ENCODE data around the gene CCDC30. TPM values are rescaled to one million over a fixed set of nuclear protein-coding genes. Genes with fewer than 3 reads are reported as not detected.

CCDC30 gene
- polyA plus RNA-seq, 1 donor (not counting 4 experiments of a cell fraction or from before 2014, with no cell fraction given), result 0.35 TPM

DNA sequence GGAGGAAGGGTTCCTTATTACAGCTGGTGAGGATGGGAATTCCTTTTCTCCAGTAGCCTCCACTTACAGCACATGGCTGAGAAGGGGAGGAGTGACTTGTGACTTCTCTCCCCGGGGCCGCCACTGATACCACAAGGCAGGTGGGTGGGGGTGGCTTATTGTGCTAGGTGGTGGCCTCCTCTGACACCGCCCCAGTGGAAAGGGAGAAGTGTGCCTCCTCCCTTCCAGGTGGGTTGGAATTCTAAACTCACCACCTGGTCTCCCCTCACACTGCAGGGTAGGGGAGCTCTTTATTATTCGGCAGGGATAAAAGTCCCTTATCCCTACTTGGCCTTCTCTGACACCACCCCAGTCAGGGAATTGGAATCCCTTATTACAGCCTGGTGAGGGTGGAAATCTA is 89.5 kb downstream of the CCDC30 start:
- FAIRE-seq (no peak), DNase-seq (ENCODE audit: low read depth, low spot score) (no peak)
- no peaks in the 10 kb centered on the region for H3K36me3 ChIP-seq (ENCODE audit: control insufficient read depth in 2 of 2, extremely low read depth in 1 of 2, insufficient read depth in 2 of 2, low read length in 2 of 2)
- peaks cover 6% of the 10 kb centered on the region for H3K4me1 ChIP-seq (ENCODE audit: control insufficient read depth, extremely low read depth, insufficient read depth, low read length)
- H2AFZ ChIP-seq (ENCODE audit: control insufficient read depth, low read length), result no peak overlapping the region
- no peaks in the 10 kb centered on the region for H3K9me3 ChIP-seq (ENCODE audit: control insufficient read depth, low read depth, low read length)
- no peak overlapping the region for H3K9ac ChIP-seq (ENCODE audit: control insufficient read depth, extremely low read depth, insufficient read depth, low read length)
- H4K20me1 ChIP-seq (ENCODE audit: control insufficient read depth, extremely low read depth, insufficient read depth, low read length), result no peaks in the 10 kb centered on the region
- no peaks in the 10 kb centered on the region for H3K27me3 ChIP-seq (ENCODE audit: control insufficient read depth, extremely low read depth, insufficient read depth, low read length)
- no peak overlapping the region for H3K4me3 ChIP-seq (ENCODE audit: control insufficient read depth in 2 of 3, extremely low read depth in 1 of 3, insufficient read depth in 2 of 3, low read depth in 1 of 3, low read length in 3 of 3)
- no peak overlapping the region for H3K4me2 ChIP-seq (ENCODE audit: control insufficient read depth, extremely low read depth, insufficient read depth, low read depth, low read length)
- H3K27ac ChIP-seq (ENCODE audit: control insufficient read depth, insufficient read depth, low read length), result no peak overlapping the region
- TF ChIP-seq CTCF (optimal IDR thresholded peaks at IDR 0.05 in 1 of 3, IDR thresholded peaks at IDR 0.05 in 1 of 3, conservative IDR thresholded peaks at IDR 0.05 in 1 of 3; ENCODE audit: extremely low read depth in 1 of 3, insufficient read depth in 2 of 3, low read length in 3 of 3) (no peak), EZH2 (IDR thresholded peaks at IDR 0.05; ENCODE audit: low read length) (no peak)
- dilution Hi-C loops (cut with MboI; ENCODE audit: extremely low pct_ligation_motif_present, low sequenced_read_pairs), result no loop called here
- no peaks in the 10 kb centered on the region for H3K79me2 ChIP-seq (ENCODE audit: control insufficient read depth, insufficient read depth, low read length)
- H3K9me1 ChIP-seq (ENCODE audit: control insufficient read depth, extremely low read depth, insufficient read depth, low read length), result no peaks in the 10 kb centered on the region

GRCh38 chr1:42557230-42557851 is 94.3 kb downstream of the CCDC30 start:
- Histone ChIP-seq H3K27me3 (ENCODE audit: control insufficient read depth, extremely low read depth, insufficient read depth, low read length) (no peaks in the 10 kb centered on the region), H3K27ac (ENCODE audit: control insufficient read depth, insufficient read depth, low read length) (no peak overlapping the region), H3K9ac (ENCODE audit: control insufficient read depth, extremely low read depth, insufficient read depth, low read length) (no peak overlapping the region), H3K36me3 (ENCODE audit: control insufficient read depth in 2 of 2, extremely low read depth in 1 of 2, insufficient read depth in 2 of 2, low read length in 2 of 2) (no peaks in the 10 kb centered on the region), H3K9me1 (ENCODE audit: control insufficient read depth, extremely low read depth, insufficient read depth, low read length) (no peaks in the 10 kb centered on the region), H2AFZ (ENCODE audit: control insufficient read depth, low read length) (no peak overlapping the region), H3K4me1 (ENCODE audit: control insufficient read depth, extremely low read depth, insufficient read depth, low read length) (peaks cover 6% of the 10 kb centered on the region), H3K4me2 (ENCODE audit: control insufficient read depth, extremely low read depth, insufficient read depth, low read depth, low read length) (no peak overlapping the region), H4K20me1 (ENCODE audit: control insufficient read depth, extremely low read depth, insufficient read depth, low read length) (no peaks in the 10 kb centered on the region), H3K9me3 (ENCODE audit: control insufficient read depth, low read depth, low read length) (no peaks in the 10 kb centered on the region), H3K79me2 (ENCODE audit: control insufficient read depth, insufficient read depth, low read length) (no peaks in the 10 kb centered on the region), H3K4me3 (ENCODE audit: control insufficient read depth in 2 of 3, extremely low read depth in 1 of 3, insufficient read depth in 2 of 3, low read depth in 1 of 3, low read length in 3 of 3) (no peak overlapping the region)
- FAIRE-seq, result no peak
- dilution Hi-C loops (cut with MboI; ENCODE audit: extremely low pct_ligation_motif_present, low sequenced_read_pairs), result no loop called here
- DNase-seq (ENCODE audit: low read depth, low spot score), result no peak
- TF ChIP-seq CTCF (optimal IDR thresholded peaks at IDR 0.05 in 1 of 3, IDR thresholded peaks at IDR 0.05 in 1 of 3, conservative IDR thresholded peaks at IDR 0.05 in 1 of 3; ENCODE audit: extremely low read depth in 1 of 3, insufficient read depth in 2 of 3, low read length in 3 of 3) (no peak), EZH2 (IDR thresholded peaks at IDR 0.05; ENCODE audit: low read length) (no peak)

All from keratinocyte (primary cell).